ENCODE data around the gene RRAGD. TPM values are rescaled to one million over a fixed set of nuclear protein-coding genes. Genes with fewer than 3 reads are reported as not detected.

RRAGD gene
- total RNA-seq, 2 experiments from 2014 or later, result 14.8 to 16.0 TPM

- H3K4me1 Mint-ChIP-seq, result peaks cover 57% of the 10 kb centered on the region
- no peak for DNase-seq
Observed at GRCh38 chr6:89350281-89350966, 61.6 kb downstream of the RRAGD start.

GRCh38 chr6:89348372-89348771 lies 63.7 kb downstream of the RRAGD start:
- Mint-ChIP-seq H3K4me1 (peaks cover 48% of the 10 kb centered on the region), H3K4me3 (no peak overlapping the region), H3K9me3 (peaks cover 4% of the 10 kb centered on the region), H3K27ac (no peak overlapping the region), H3K36me3 (peaks cover 23% of the 10 kb centered on the region), H3K27me3 (no peaks in the 10 kb centered on the region)
- no peak for DNase-seq

More at GRCh38 chr6:89350281-89350966, 61.6 kb downstream of the RRAGD start:
- peak overlapping the region; percentile 93 for H3K27ac Mint-ChIP-seq
- no peaks in the 10 kb centered on the region for H3K27me3 Mint-ChIP-seq
- peak overlapping the region; percentile 95 for H3K4me3 Mint-ChIP-seq
- peaks cover 4% of the 10 kb centered on the region for H3K9me3 Mint-ChIP-seq
- peaks cover 23% of the 10 kb centered on the region for H3K36me3 Mint-ChIP-seq

GRCh38 chr6:89347825-89348224 lies 64.2 kb downstream of the RRAGD start:
- H3K4me3 Mint-ChIP-seq, result no peak overlapping the region
- no peak overlapping the region for H3K27ac Mint-ChIP-seq
- H3K36me3 Mint-ChIP-seq, result peaks cover 23% of the 10 kb centered on the region
- H3K4me1 Mint-ChIP-seq, result peaks cover 47% of the 10 kb centered on the region
- DNase-seq, result no peak
- H3K27me3 Mint-ChIP-seq, result no peaks in the 10 kb centered on the region
- H3K9me3 Mint-ChIP-seq, result peaks cover 4% of the 10 kb centered on the region

- DNase-seq, result no peak
Observed at GRCh38 chr6:89346433-89346832, 65.6 kb downstream of the RRAGD start.

GRCh38 chr6:89339565-89339964 lies 72.5 kb downstream of the RRAGD start:
- Mint-ChIP-seq H3K27ac (no peak overlapping the region), H3K9me3 (no peaks in the 10 kb centered on the region), H3K36me3 (peaks cover 20% of the 10 kb centered on the region), H3K4me1 (peaks cover 5% of the 10 kb centered on the region), H3K4me3 (no peak overlapping the region), H3K27me3 (no peaks in the 10 kb centered on the region)
- DNase-seq, result no peak

More at GRCh38 chr6:89346433-89346832, 65.6 kb downstream of the RRAGD start:
- H3K36me3 Mint-ChIP-seq, result peaks cover 23% of the 10 kb centered on the region
- H3K27ac Mint-ChIP-seq, result no peak overlapping the region
- H3K9me3 Mint-ChIP-seq, result peaks cover 4% of the 10 kb centered on the region
- peaks cover 44% of the 10 kb centered on the region for H3K4me1 Mint-ChIP-seq
- no peak overlapping the region for H3K4me3 Mint-ChIP-seq
- no peaks in the 10 kb centered on the region for H3K27me3 Mint-ChIP-seq

GRCh38 chr6:89335164-89335563 lies 76.9 kb downstream of the RRAGD start:
- no peak for DNase-seq
- Mint-ChIP-seq H3K27me3 (no peaks in the 10 kb centered on the region), H3K4me3 (no peak overlapping the region), H3K4me1 (no peaks in the 10 kb centered on the region), H3K9me3 (no peaks in the 10 kb centered on the region), H3K36me3 (peaks cover 23% of the 10 kb centered on the region), H3K27ac (no peak overlapping the region)

GRCh38 chr6:89330910-89331309 lies 81.2 kb downstream of the RRAGD start:
- H3K9me3 Mint-ChIP-seq, result no peaks in the 10 kb centered on the region
- no peak overlapping the region for H3K27ac Mint-ChIP-seq
- no peak overlapping the region for H3K4me3 Mint-ChIP-seq
- DNase-seq, result no peak
- peaks cover 12% of the 10 kb centered on the region for H3K36me3 Mint-ChIP-seq
- no peaks in the 10 kb centered on the region for H3K27me3 Mint-ChIP-seq
- H3K4me1 Mint-ChIP-seq, result no peaks in the 10 kb centered on the region

- no peak for DNase-seq
- H3K4me3 Mint-ChIP-seq, result no peak overlapping the region
- H3K36me3 Mint-ChIP-seq, result peaks cover 11% of the 10 kb centered on the region
- no peak overlapping the region for H3K27ac Mint-ChIP-seq
- H3K4me1 Mint-ChIP-seq, result no peaks in the 10 kb centered on the region
- H3K27me3 Mint-ChIP-seq, result no peaks in the 10 kb centered on the region
- no peaks in the 10 kb centered on the region for H3K9me3 Mint-ChIP-seq
Observed at GRCh38 chr6:89328976-89329375, 83.1 kb downstream of the RRAGD start.

- DNase-seq, result no peak
- Mint-ChIP-seq H3K36me3 (peaks cover 5% of the 10 kb centered on the region), H3K4me3 (no peak overlapping the region), H3K27ac (no peak overlapping the region), H3K4me1 (no peaks in the 10 kb centered on the region), H3K9me3 (no peaks in the 10 kb centered on the region), H3K27me3 (no peaks in the 10 kb centered on the region)
Observed at GRCh38 chr6:89324304-89324703, 87.8 kb downstream of the RRAGD start.

GRCh38 chr6:89323511-89323971 lies 88.5 kb downstream of the RRAGD start:
- DNase-seq, result no peak
- Mint-ChIP-seq H3K27ac (no peak overlapping the region), H3K36me3 (peaks cover 6% of the 10 kb centered on the region), H3K9me3 (no peaks in the 10 kb centered on the region), H3K27me3 (no peaks in the 10 kb centered on the region), H3K4me1 (no peaks in the 10 kb centered on the region), H3K4me3 (no peak overlapping the region)

GRCh38 chr6:89321131-89321970 lies 90.7 kb downstream of the RRAGD start:
- H3K4me1 Mint-ChIP-seq, result no peaks in the 10 kb centered on the region
- H3K4me3 Mint-ChIP-seq, result no peak overlapping the region
- peaks cover 5% of the 10 kb centered on the region for H3K36me3 Mint-ChIP-seq
- H3K27me3 Mint-ChIP-seq, result no peaks in the 10 kb centered on the region
- no peak overlapping the region for H3K27ac Mint-ChIP-seq
- no peak for DNase-seq
- H3K9me3 Mint-ChIP-seq, result no peaks in the 10 kb centered on the region

GRCh38 chr6:89320012-89320559 lies 92.0 kb downstream of the RRAGD start:
- no peak for DNase-seq
- peaks cover 9% of the 10 kb centered on the region for H3K36me3 Mint-ChIP-seq
- H3K27ac Mint-ChIP-seq, result no peak overlapping the region
- H3K4me1 Mint-ChIP-seq, result no peaks in the 10 kb centered on the region
- H3K9me3 Mint-ChIP-seq, result no peaks in the 10 kb centered on the region
- H3K27me3 Mint-ChIP-seq, result no peaks in the 10 kb centered on the region
- no peak overlapping the region for H3K4me3 Mint-ChIP-seq

GRCh38 chr6:89317067-89317466 lies 95.0 kb downstream of the RRAGD start:
- Mint-ChIP-seq H3K36me3 (peaks cover 9% of the 10 kb centered on the region), H3K4me3 (no peak overlapping the region), H3K27ac (no peak overlapping the region), H3K27me3 (no peaks in the 10 kb centered on the region), H3K4me1 (no peaks in the 10 kb centered on the region), H3K9me3 (no peaks in the 10 kb centered on the region)
- no peak for DNase-seq

- DNase-seq, result no peak
- no peak within 1 kb of the TSS for H3K27ac Mint-ChIP-seq
- no peaks in the 10 kb centered on the region for H3K9me3 Mint-ChIP-seq
- no peaks in the 10 kb centered on the region for H3K27me3 Mint-ChIP-seq
- no peaks in the 10 kb centered on the region for H3K4me1 Mint-ChIP-seq
- no peak within 1 kb of the TSS for H3K4me3 Mint-ChIP-seq
- peaks cover 9% of the 10 kb centered on the region for H3K36me3 Mint-ChIP-seq
Observed at GRCh38 chr6:89315249-89315885, 96.7 kb downstream of the RRAGD start, which contains the start of gene GABRR2. TSS of gene GABRR2 (minus strand) at chr6:89315299. CDS start at chr6:89315165, 134 bp downstream.

- Mint-ChIP-seq H3K36me3 (peaks cover 9% of the 10 kb centered on the region), H3K9me3 (no peaks in the 10 kb centered on the region), H3K4me3 (no peak overlapping the region), H3K4me1 (no peaks in the 10 kb centered on the region), H3K27ac (no peak overlapping the region), H3K27me3 (no peaks in the 10 kb centered on the region)
- no peak for DNase-seq
Observed at GRCh38 chr6:89314692-89315091, 97.4 kb downstream of the RRAGD start.

All from activated naive CD8-positive, alpha-beta T cell treated with anti-CD3 and anti-CD28 coated beads for 36 hours (primary cell).